Progenitor cell of endocrine pancreas (in vitro differentiated cells): ENCODE data around the gene OCRL. TPM values are rescaled to one million over a fixed set of nuclear protein-coding genes. Genes with fewer than 3 reads are reported as not detected.
A peak's percentile ranks its signal among the peaks of the same experiment; 100 is the strongest.

Experiments used
- DNase-seq: peaks from one replicate; pipeline ENCODE4 v3.0.0; 2021; ENCODE audit warnings: low spot score; ENCODE audit not compliant: unreplicated experiment
- H3K27ac Mint-ChIP-seq: 2 replicates; pipeline ENCODE4 v1.8.0; 2021; ENCODE audit warnings: mild to moderate bottlenecking, moderate library complexity, mixed read lengths
- H3K27me3 Mint-ChIP-seq: 2 replicates; pipeline ENCODE4 v1.8.0; 2021; ENCODE audit warnings: mixed read lengths
- H3K36me3 Mint-ChIP-seq: 2 replicates; pipeline ENCODE4 v1.8.0; 2022; ENCODE audit warnings: mixed read lengths; ENCODE audit not compliant: insufficient read depth
- H3K4me1 Mint-ChIP-seq: 2 replicates; pipeline ENCODE4 v1.8.0; 2021; ENCODE audit warnings: low read depth, mixed read lengths
- H3K4me3 Mint-ChIP-seq: 2 replicates; pipeline ENCODE4 v1.8.0; 2021; ENCODE audit warnings: low read depth, mild to moderate bottlenecking, moderate library complexity, mixed read lengths
- H3K9me3 Mint-ChIP-seq: 2 replicates; pipeline ENCODE4 v1.8.0; 2021; ENCODE audit warnings: low read depth, mixed read lengths
- CTCF ChIP-seq: fragments of 200-600 bp; sonication (generic); IDR thresholded peaks from one replicate; pipeline ENCODE4 v1.5.0; 2021; ENCODE audit warnings: antibody characterized with exemption, mild to moderate bottlenecking; ENCODE audit not compliant: unreplicated experiment
- total RNA-seq: library from RNA; stranded (reverse); gene quantifications from 2 replicates; pipeline ENCODE4 v1.2.1, GENCODE V29; 2021

OCRL gene
- total RNA-seq, 1 donor from 2014 or later: 57.2 TPM

GRCh38 chrX:129531132-129531531 is 8.9 kb upstream of the OCRL start:
- no peak for TF ChIP-seq CTCF
- Mint-ChIP-seq H3K27me3 (no peaks in the 10 kb centered on the region), H3K27ac (no peak overlapping the region), H3K36me3 (no peaks in the 10 kb centered on the region), H3K9me3 (no peaks in the 10 kb centered on the region), H3K4me1 (peaks cover 1% of the 10 kb centered on the region), H3K4me3 (no peak overlapping the region)
- no peak for DNase-seq

- Mint-ChIP-seq H3K4me3 (no peak overlapping the region), H3K9me3 (no peaks in the 10 kb centered on the region), H3K27ac (no peak overlapping the region), H3K4me1 (peaks cover 5% of the 10 kb centered on the region), H3K27me3 (peaks cover 3% of the 10 kb centered on the region), H3K36me3 (no peaks in the 10 kb centered on the region)
- DNase-seq: no peak
- TF ChIP-seq CTCF: no peak
These were observed 5.1 kb upstream of the OCRL start for GRCh38 chrX:129534816-129535578.

GRCh38 chrX:129540722-129541184 is 694 bp downstream of the OCRL start:
- no peaks in the 10 kb centered on the region for H3K36me3 Mint-ChIP-seq
- peak overlapping the region; percentile 73 for H3K27ac Mint-ChIP-seq
- peak overlapping the region; percentile 78 for H3K4me3 Mint-ChIP-seq
- H3K27me3 Mint-ChIP-seq: peaks cover 3% of the 10 kb centered on the region
- peaks cover 16% of the 10 kb centered on the region for H3K4me1 Mint-ChIP-seq
- no peaks in the 10 kb centered on the region for H3K9me3 Mint-ChIP-seq
- no peak for DNase-seq
- TF ChIP-seq CTCF: no peak

- no peaks in the 10 kb centered on the region for H3K27me3 Mint-ChIP-seq
- peaks cover 12% of the 10 kb centered on the region for H3K4me1 Mint-ChIP-seq
- DNase-seq: no peak
- H3K36me3 Mint-ChIP-seq: peaks cover 13% of the 10 kb centered on the region
- no peak overlapping the region for H3K27ac Mint-ChIP-seq
- H3K4me3 Mint-ChIP-seq: no peak overlapping the region
- no peak for TF ChIP-seq CTCF
- no peaks in the 10 kb centered on the region for H3K9me3 Mint-ChIP-seq
These were observed 4.7 kb downstream of the OCRL start for GRCh38 chrX:129544780-129545179.

GRCh38 chrX:129545408-129545807 is 5.3 kb downstream of the OCRL start:
- no peak for TF ChIP-seq CTCF
- no peak for DNase-seq
- H3K27ac Mint-ChIP-seq: no peak overlapping the region
- peaks cover 13% of the 10 kb centered on the region for H3K36me3 Mint-ChIP-seq
- no peaks in the 10 kb centered on the region for H3K9me3 Mint-ChIP-seq
- no peaks in the 10 kb centered on the region for H3K27me3 Mint-ChIP-seq
- H3K4me3 Mint-ChIP-seq: no peak overlapping the region
- peaks cover 12% of the 10 kb centered on the region for H3K4me1 Mint-ChIP-seq
